Activated naive CD4-positive, alpha-beta T cell treated with anti-CD3 and anti-CD28 coated beads, Interleukin-2, amount 50 U/mL, for 16 hours (primary cell): ENCODE data around the gene ACTN1.
A peak's percentile ranks its signal among the peaks of the same experiment; 100 is the strongest.

Source experiments
- DNase-seq: peaks from one replicate; pipeline ENCODE4 v3.0.0-alpha.2; 2020

ACTN1 gene

GRCh38 chr14:68968721-68969120 is 10.4 kb downstream of the ACTN1 start:
- no peak for DNase-seq

- DNase-seq, result peak; percentile 63
These were observed 11.1 kb downstream of the ACTN1 start for GRCh38 chr14:68968051-68968450.

- DNase-seq, result no peak
These were observed 11.6 kb downstream of the ACTN1 start for GRCh38 chr14:68967459-68967940.

- DNase-seq, result no peak
These were observed 12.2 kb downstream of the ACTN1 start for GRCh38 chr14:68966872-68967301.

GRCh38 chr14:68965261-68965761 is 13.8 kb downstream of the ACTN1 start:
- no peak for DNase-seq

GRCh38 chr14:68964300-68965093 is 14.6 kb downstream of the ACTN1 start:
- no peak for DNase-seq

- DNase-seq, result no peak
These were observed 16.4 kb downstream of the ACTN1 start for GRCh38 chr14:68962681-68963080.

- DNase-seq, result no peak
These were observed 17.1 kb downstream of the ACTN1 start for GRCh38 chr14:68961781-68962584.

- DNase-seq, result no peak
These were observed 17.7 kb downstream of the ACTN1 start for GRCh38 chr14:68961361-68961760.

GRCh38 chr14:68960123-68960522 is 19.0 kb downstream of the ACTN1 start:
- DNase-seq, result no peak

GRCh38 chr14:68959035-68959434 is 20.1 kb downstream of the ACTN1 start:
- no peak for DNase-seq

GRCh38 chr14:68958553-68958952 is 20.5 kb downstream of the ACTN1 start:
- no peak for DNase-seq

- DNase-seq, result no peak
These were observed 21.3 kb downstream of the ACTN1 start for GRCh38 chr14:68957775-68958174.

GRCh38 chr14:68956724-68957123 is 22.4 kb downstream of the ACTN1 start:
- no peak for DNase-seq

- no peak for DNase-seq
These were observed 23.3 kb downstream of the ACTN1 start for GRCh38 chr14:68955851-68956179.

- DNase-seq, result no peak
These were observed 23.8 kb downstream of the ACTN1 start for GRCh38 chr14:68955164-68955850.

GRCh38 chr14:68953196-68953555 is 25.9 kb downstream of the ACTN1 start:
- DNase-seq, result no peak

- DNase-seq, result no peak
These were observed 26.4 kb downstream of the ACTN1 start for GRCh38 chr14:68952531-68953195.

- no peak for DNase-seq
These were observed 27.1 kb downstream of the ACTN1 start for GRCh38 chr14:68951800-68952530.

- no peak for DNase-seq
These were observed 27.9 kb downstream of the ACTN1 start for GRCh38 chr14:68951035-68951797.

- DNase-seq, result no peak
These were observed 29.0 kb downstream of the ACTN1 start for GRCh38 chr14:68950111-68950510.
